ENCODE results near the gene ERCC6L2.

The ERCC6L2 gene

GRCh38 chr9:95985440-95986055, 110.1 kb downstream of the ERCC6L2 start:
- H3K4me3 ChIP-seq: no peak overlapping the region
- no peak overlapping the region for H3K4me2 ChIP-seq
- H3K4me1 ChIP-seq: peaks cover 11% of the 10 kb centered on the region
- H3K27me3 ChIP-seq: no peaks in the 10 kb centered on the region
- peaks cover 38% of the 10 kb centered on the region for H3K36me3 ChIP-seq
- TF ChIP-seq Cebpa-rat (IDR thresholded peaks at IDR 0.05): no peak
- no peak overlapping the region for H3K9ac ChIP-seq
- H4K20me1 ChIP-seq: no peaks in the 10 kb centered on the region
- no peak overlapping the region for H3K27ac ChIP-seq
- peaks cover 24% of the 10 kb centered on the region for H3K9me3 ChIP-seq

DNA sequence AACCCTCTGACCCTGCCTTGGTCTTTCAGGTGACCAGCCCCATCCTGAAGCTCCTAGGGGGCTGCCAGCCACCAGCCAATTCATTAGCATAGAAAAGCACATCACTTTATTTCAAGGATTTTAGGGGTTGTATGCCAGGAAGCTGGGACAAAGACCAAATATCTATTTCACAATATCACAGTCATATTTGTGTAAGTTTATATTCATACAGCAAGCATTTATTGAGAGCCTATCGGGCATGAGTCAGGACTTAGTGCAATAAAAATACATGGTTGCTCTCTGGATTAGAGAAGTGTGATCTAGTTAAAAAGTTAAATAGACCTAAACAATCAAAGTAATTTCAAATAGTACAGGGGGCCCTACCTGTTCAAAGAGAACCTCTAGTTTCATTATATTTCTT, 113.8 kb downstream of the ERCC6L2 start:
- Histone ChIP-seq H3K4me3 (no peak overlapping the region), H3K4me2 (no peak overlapping the region), H3K9me3 (peaks cover 24% of the 10 kb centered on the region), H3K4me1 (no peaks in the 10 kb centered on the region), H3K27me3 (no peaks in the 10 kb centered on the region), H3K36me3 (peaks cover 44% of the 10 kb centered on the region), H4K20me1 (no peaks in the 10 kb centered on the region), H3K27ac (no peak overlapping the region), H3K9ac (no peak overlapping the region)
- TF ChIP-seq Cebpa-rat (IDR thresholded peaks at IDR 0.05): no peak

DNA sequence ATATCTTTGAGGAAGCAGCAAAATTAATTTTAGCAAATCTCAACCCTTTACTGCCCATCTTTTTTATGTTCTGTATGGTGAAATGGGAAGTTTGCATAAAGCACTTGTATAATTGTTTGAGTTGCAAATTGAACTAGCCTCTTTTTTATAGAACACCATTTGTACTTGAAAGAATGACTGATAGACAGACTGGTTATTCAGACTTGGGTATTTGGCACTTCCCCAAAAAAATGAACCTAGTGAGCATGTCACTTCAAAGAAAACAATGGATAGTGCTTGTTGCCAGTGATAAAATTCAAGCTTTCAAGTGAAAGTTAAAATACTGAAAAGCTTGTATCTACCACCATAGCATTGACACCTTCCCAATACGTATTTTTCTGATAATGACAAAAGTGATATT, 115.8 kb downstream of the ERCC6L2 start:
- Histone ChIP-seq H3K27me3 (no peaks in the 10 kb centered on the region), H3K27ac (no peak overlapping the region), H3K4me3 (no peak overlapping the region), H3K4me1 (no peaks in the 10 kb centered on the region), H3K9ac (no peak overlapping the region), H3K4me2 (no peak overlapping the region), H4K20me1 (no peaks in the 10 kb centered on the region), H3K36me3 (peaks cover 39% of the 10 kb centered on the region), H3K9me3 (peaks cover 19% of the 10 kb centered on the region)
- TF ChIP-seq Cebpa-rat (IDR thresholded peaks at IDR 0.05): no peak

DNA sequence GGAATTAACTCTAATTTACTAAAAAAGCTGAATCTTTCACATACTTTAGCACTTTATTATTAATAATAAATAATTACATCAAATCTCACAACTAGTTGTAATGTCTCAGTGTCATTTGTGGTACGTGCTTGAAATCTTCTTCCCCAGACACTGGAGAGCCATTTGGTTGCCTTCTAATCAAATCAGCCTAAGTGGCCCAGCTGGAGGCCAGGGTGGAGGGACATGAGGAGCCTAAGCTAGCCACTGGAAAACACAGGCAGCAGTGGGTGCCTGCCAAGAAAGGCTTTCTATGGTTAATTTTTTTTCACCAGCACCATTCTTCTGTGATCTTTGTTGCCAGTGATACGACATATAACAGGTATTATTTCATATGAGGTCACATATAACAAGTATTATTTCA, 117.0 kb downstream of the ERCC6L2 start:
- Histone ChIP-seq H3K27me3 (no peaks in the 10 kb centered on the region), H3K4me3 (no peak overlapping the region), H3K4me2 (no peak overlapping the region), H3K36me3 (peaks cover 38% of the 10 kb centered on the region), H4K20me1 (no peaks in the 10 kb centered on the region), H3K9ac (no peak overlapping the region), H3K9me3 (peaks cover 7% of the 10 kb centered on the region), H3K27ac (no peak overlapping the region), H3K4me1 (no peaks in the 10 kb centered on the region)
- TF ChIP-seq Cebpa-rat (IDR thresholded peaks at IDR 0.05): no peak

DNA sequence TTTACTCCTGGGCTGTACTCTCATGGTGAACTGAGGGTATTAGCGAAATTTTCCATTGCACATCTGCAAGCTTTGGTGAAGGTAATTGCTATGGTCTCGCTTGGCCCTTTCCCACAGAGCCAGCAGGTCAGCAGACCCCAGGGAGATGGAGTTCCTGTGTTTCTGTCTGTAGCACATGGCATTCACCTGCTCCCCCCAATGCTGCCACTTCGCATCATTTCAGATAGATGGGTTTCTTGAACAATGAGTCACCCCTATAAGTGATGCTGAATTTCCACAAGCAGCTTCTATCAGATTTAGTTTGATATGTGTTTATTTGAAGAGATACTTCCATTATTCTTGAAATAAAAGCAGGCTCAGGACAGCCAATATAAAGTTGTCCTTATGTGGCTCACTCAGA, 117.8 kb downstream of the ERCC6L2 start:
- H3K4me1 ChIP-seq: no peaks in the 10 kb centered on the region
- H3K4me2 ChIP-seq: no peak overlapping the region
- H4K20me1 ChIP-seq: no peaks in the 10 kb centered on the region
- no peak for TF ChIP-seq Cebpa-rat (IDR thresholded peaks at IDR 0.05)
- no peak overlapping the region for H3K9ac ChIP-seq
- no peak overlapping the region for H3K4me3 ChIP-seq
- H3K27ac ChIP-seq: no peak overlapping the region
- H3K36me3 ChIP-seq: peaks cover 35% of the 10 kb centered on the region
- H3K9me3 ChIP-seq: no peaks in the 10 kb centered on the region
- no peaks in the 10 kb centered on the region for H3K27me3 ChIP-seq

DNA sequence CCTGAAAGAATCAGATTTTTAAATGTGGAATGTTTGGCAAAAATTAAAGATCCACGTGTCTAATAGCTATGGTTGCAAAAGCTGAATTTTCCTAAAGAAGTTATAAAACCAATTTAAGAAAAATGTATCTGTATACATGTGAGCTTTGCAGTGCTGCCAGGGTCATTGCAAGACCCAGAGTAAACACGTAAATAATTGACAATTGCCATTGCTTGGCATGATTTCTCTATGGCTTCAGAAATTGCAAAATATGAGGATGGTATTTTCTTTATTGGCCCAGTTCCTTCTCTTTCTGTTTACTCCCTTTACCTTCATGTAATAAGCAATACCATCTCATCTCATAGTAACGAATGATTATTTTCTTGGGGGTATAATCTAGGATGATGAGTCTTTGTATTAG, 123.9 kb downstream of the ERCC6L2 start:
- no peak overlapping the region for H3K4me2 ChIP-seq
- H3K27me3 ChIP-seq: no peaks in the 10 kb centered on the region
- H3K9ac ChIP-seq: no peak overlapping the region
- no peaks in the 10 kb centered on the region for H3K4me1 ChIP-seq
- no peaks in the 10 kb centered on the region for H4K20me1 ChIP-seq
- no peak overlapping the region for H3K27ac ChIP-seq
- TF ChIP-seq Cebpa-rat (IDR thresholded peaks at IDR 0.05): no peak
- H3K36me3 ChIP-seq: peaks cover 46% of the 10 kb centered on the region
- peaks cover 20% of the 10 kb centered on the region for H3K9me3 ChIP-seq
- H3K4me3 ChIP-seq: no peak overlapping the region

DNA sequence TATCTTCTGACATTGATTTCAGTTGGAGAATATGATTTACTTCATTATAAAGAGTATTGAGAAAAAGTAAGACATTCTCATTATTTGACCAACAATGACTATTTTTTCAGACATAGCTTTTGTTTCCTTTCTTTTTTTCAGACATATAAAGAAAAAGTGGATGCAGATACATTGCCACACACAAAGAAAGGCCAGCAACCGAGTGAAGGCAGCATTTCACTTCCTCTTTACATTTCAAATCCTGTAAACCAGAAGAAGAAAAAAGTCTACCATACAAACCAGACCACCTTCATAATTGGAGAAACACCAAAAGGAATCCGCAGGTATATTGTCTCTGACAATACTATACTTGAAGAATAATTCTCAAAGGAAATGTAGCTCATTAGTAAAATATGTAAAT, 128.9 kb downstream of the ERCC6L2 start:
- Histone ChIP-seq H3K9ac (no peak overlapping the region), H3K4me2 (no peak overlapping the region), H3K4me3 (no peak overlapping the region), H3K9me3 (peaks cover 20% of the 10 kb centered on the region), H3K27me3 (no peaks in the 10 kb centered on the region), H3K4me1 (peaks cover 20% of the 10 kb centered on the region), H4K20me1 (no peaks in the 10 kb centered on the region), H3K36me3 (peaks cover 67% of the 10 kb centered on the region), H3K27ac (no peak overlapping the region)
- no peak for TF ChIP-seq Cebpa-rat (IDR thresholded peaks at IDR 0.05)

DNA sequence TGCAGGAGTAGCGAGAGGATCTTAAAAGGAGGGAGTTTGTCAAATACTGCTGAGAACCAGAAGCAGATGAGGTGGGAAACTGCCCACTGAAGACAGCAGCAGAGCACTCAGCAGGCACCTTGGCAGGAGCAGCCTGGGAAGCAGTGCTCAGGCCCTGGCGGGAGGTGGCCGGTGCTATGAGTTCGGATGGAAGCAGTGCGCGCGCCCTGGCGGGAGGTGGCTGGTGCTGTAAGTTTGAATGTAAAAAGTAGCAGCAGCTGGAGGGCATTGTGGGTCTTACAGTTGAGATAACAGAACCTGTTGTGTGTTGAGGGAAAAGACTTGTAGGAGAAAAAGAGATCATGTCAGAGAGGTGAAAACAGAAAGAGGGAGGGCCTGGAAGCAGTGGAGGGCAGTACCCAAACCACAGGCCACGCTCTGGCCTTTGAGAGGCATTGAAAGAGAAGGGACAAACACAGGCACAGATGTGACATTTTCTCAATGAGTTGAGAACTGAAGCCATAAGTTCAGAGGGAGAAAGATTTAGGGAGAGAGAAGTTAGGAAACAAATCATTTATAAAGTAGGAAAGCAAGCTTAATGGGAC, 130.9 kb downstream of the ERCC6L2 start:
- Histone ChIP-seq H3K4me2 (no peak overlapping the region), H4K20me1 (no peaks in the 10 kb centered on the region), H3K27me3 (no peaks in the 10 kb centered on the region), H3K4me1 (peaks cover 25% of the 10 kb centered on the region), H3K4me3 (no peak overlapping the region), H3K27ac (no peak overlapping the region), H3K9me3 (peaks cover 15% of the 10 kb centered on the region), H3K9ac (no peak overlapping the region), H3K36me3 (peaks cover 83% of the 10 kb centered on the region)
- no peak for TF ChIP-seq Cebpa-rat (IDR thresholded peaks at IDR 0.05)

DNA sequence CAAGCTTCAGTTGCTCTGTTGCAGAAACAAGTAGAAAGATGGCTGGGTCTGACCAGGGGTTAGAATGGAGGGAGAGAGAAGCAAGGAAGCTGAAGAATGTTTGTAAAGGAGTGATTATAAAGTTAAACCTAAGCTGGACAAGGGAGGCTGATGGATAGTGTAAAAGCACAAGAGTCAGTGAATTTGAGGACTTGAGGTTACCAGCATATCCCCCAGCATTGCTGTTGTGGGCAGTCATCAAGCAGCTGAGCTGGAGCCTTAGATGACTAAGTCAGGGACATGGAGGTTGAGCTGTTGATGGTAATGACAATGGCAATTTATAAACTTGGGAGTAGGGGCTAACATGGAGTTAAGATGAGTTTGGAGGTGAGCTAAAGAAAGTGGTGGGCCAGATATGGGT, 131.5 kb downstream of the ERCC6L2 start:
- no peak overlapping the region for H3K4me3 ChIP-seq
- H3K36me3 ChIP-seq: peaks cover 84% of the 10 kb centered on the region
- H3K9me3 ChIP-seq: peaks cover 10% of the 10 kb centered on the region

GRCh38 chr9:96008502-96009222, 133.2 kb downstream of the ERCC6L2 start:
- peaks cover 25% of the 10 kb centered on the region for H3K4me1 ChIP-seq
- no peaks in the 10 kb centered on the region for H4K20me1 ChIP-seq
- H3K27ac ChIP-seq: no peak overlapping the region
- H3K4me3 ChIP-seq: no peak overlapping the region
- no peak overlapping the region for H3K9ac ChIP-seq
- H3K4me2 ChIP-seq: peak overlapping the region; percentile 17; the same call in 1 of the 2 replicates
- peaks cover 4% of the 10 kb centered on the region; the same call in 1 of the 2 replicates for H3K9me3 ChIP-seq
- no peaks in the 10 kb centered on the region for H3K27me3 ChIP-seq
- peaks cover 80% of the 10 kb centered on the region for H3K36me3 ChIP-seq
- 0 out of 2 replicates have a peak, but pooled peaks have one; percentile 10 for TF ChIP-seq Cebpa-rat (IDR thresholded peaks at IDR 0.05)

More for the DNA sequence above, 131.5 kb downstream of the ERCC6L2 start:
- Histone ChIP-seq H3K27me3 (no peaks in the 10 kb centered on the region), H3K4me1 (peaks cover 25% of the 10 kb centered on the region), H3K4me2 (no peak overlapping the region), H4K20me1 (no peaks in the 10 kb centered on the region), H3K27ac (no peak overlapping the region), H3K9ac (no peak overlapping the region)
- no peak for TF ChIP-seq Cebpa-rat (IDR thresholded peaks at IDR 0.05)

All from BLaER1 (cell line).